BLaER1 treated with 17β-estradiol and CSF1 and Interleukin-3, amounts not matched to agents 10 nM and 100 nM (cell line): Measurements from ENCODE around the gene TIMM17B.

Experiments
- H3K27ac ChIP-seq, 11 experiments: shearing (Covaris generic); formaldehyde crosslinking; 2 replicates each; pipeline ENCODE4 v1.8.1; 2022
- H3K27me3 ChIP-seq, 11 experiments: shearing (Covaris generic); formaldehyde crosslinking; 2 replicates each; pipeline ENCODE4 v1.8.1; 2022
- H3K36me3 ChIP-seq, 11 experiments: shearing (Covaris generic); formaldehyde crosslinking; 2 replicates each; pipeline ENCODE4 v1.8.1; 2022
- H3K4me1 ChIP-seq, 10 experiments: shearing (Covaris generic); formaldehyde crosslinking; 2 replicates each; pipeline ENCODE4 v1.8.1; 2022
- H3K4me2 ChIP-seq, 11 experiments: shearing (Covaris generic); formaldehyde crosslinking; 2 replicates each; pipeline ENCODE4 v1.8.1; 2022
- H3K4me3 ChIP-seq, 10 experiments: shearing (Covaris generic); formaldehyde crosslinking; 2 replicates each; pipeline ENCODE4 v1.8.1; 2022
- H3K9ac ChIP-seq, 11 experiments: shearing (Covaris generic); formaldehyde crosslinking; 2 replicates each; pipeline ENCODE4 v1.8.1; 2022
- H3K9me3 ChIP-seq, 11 experiments: shearing (Covaris generic); formaldehyde crosslinking; replicated peaks in 1 of 11; 2 replicates each; pipeline ENCODE4 v1.8.1; 2022
- H4K20me1 ChIP-seq, 11 experiments: shearing (Covaris generic); formaldehyde crosslinking; 2 replicates each; pipeline ENCODE4 v1.8.1; 2022
- Cebpa-rat ChIP-seq, 11 experiments: shearing (Covaris generic); IDR thresholded peaks; 2 replicates each; pipeline ENCODE4 v1.8.1; 2022

TIMM17B gene

GRCh38 chrX:48937054-48937907 lies 39.7 kb upstream of the TIMM17B start:
- peak overlapping the region; percentile 52 to 80 (median 68); a peak in 21 of 22 replicates for H3K9ac ChIP-seq
- peak overlapping the region; percentile 14 to 92 (median 82) for H3K27ac ChIP-seq
- H3K9me3 ChIP-seq = peaks cover 0 to 9% (median 6%) of the 10 kb centered on the region in 11 experiments; a peak in 8 of 22 replicates
- peak overlapping the region; percentile 60 to 85 (median 73) for H3K4me2 ChIP-seq
- peaks cover 9 to 39% (median 26%) of the 10 kb centered on the region in 11 experiments for H3K36me3 ChIP-seq
- H3K27me3 ChIP-seq = peaks cover 21 to 72% (median 58%) of the 10 kb centered on the region in 11 experiments; a peak in 20 of 22 replicates
- TF ChIP-seq Cebpa-rat (IDR thresholded peaks at IDR 0.05) = peak in 4 of 11 experiments; percentile 21 to 72 (median 32); a peak in 5 of 22 replicates
- peaks cover 51 to 91% (median 66%) of the 10 kb centered on the region in 10 experiments for H3K4me1 ChIP-seq
- H3K4me3 ChIP-seq = peak overlapping the region in 6 of 10 experiments; percentile 7 to 55 (median 32); a peak in 9 of 20 replicates
- H4K20me1 ChIP-seq = peaks cover 0 to 76% (median 42%) of the 10 kb centered on the region in 11 experiments; a peak in 16 of 22 replicates

DNA sequence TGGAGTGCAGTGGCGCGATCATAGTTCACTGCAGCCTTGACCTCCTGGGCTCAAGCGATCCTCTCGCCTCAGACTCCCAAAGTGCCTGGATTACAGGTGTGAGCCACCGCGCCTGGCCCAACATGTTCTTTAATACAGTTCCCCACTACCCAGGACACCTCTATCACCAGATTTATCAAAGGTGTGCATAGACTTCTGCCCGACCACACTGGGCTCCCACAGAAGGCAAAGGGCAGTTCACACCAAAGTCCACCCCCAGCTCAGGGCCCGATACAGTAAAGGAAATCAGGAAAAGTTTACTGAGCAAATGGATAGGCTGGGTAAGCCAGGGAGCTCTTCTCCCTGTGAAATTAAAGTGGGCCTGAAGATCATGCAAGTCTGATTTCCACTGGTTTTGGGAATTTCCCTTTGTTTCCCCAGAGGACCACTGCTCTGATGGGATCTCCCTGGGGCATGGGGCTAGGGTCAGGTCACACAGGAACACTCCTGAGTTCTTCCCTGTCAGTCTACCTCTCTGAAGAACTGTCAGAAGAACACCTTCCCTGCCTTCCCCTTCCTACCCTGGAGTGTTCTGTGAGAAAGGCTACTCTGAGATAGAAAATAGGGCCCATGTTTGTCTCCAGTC lies 39.0 kb upstream of the TIMM17B start:
- H3K9me3 ChIP-seq = peaks cover 0 to 9% (median 6%) of the 10 kb centered on the region in 11 experiments; a peak in 8 of 22 replicates
- H3K36me3 ChIP-seq = peaks cover 9 to 40% (median 28%) of the 10 kb centered on the region in 11 experiments
- no peak for TF ChIP-seq Cebpa-rat (IDR thresholded peaks at IDR 0.05)
- H3K27ac ChIP-seq = peak overlapping the region; percentile 14 to 92 (median 82); a peak in 21 of 22 replicates
- H3K27me3 ChIP-seq = peaks cover 14 to 65% (median 52%) of the 10 kb centered on the region in 11 experiments; a peak in 20 of 22 replicates
- H3K4me3 ChIP-seq = peak overlapping the region in 2 of 10 experiments; percentile 33 to 42; a peak in 4 of 20 replicates
- H3K9ac ChIP-seq = peak overlapping the region; percentile 52 to 80 (median 68); a peak in 20 of 22 replicates
- H3K4me2 ChIP-seq = peak overlapping the region; percentile 60 to 85 (median 73)
- H3K4me1 ChIP-seq = peaks cover 51 to 84% (median 64%) of the 10 kb centered on the region in 10 experiments
- H4K20me1 ChIP-seq = peaks cover 0 to 69% (median 42%) of the 10 kb centered on the region in 11 experiments; a peak in 16 of 22 replicates

DNA sequence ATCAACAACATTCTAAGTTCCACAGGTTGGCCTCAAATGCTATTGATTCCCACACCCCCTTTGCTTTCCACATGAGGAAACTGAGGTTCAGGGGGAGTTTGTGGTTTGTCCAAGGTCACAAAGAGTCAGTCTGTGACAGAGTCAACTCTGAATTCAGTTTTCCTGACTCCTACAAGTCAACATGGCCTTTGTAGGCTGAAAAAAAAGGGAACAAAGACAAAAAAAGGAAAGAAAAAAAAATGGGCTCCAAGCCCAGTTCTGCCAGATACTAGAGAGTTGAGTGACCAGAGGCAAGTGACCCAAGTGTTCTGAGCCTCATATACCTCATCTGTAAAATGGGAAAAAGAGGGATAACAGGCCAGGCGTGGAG lies 37.7 kb upstream of the TIMM17B start:
- Histone ChIP-seq H3K36me3 (peaks cover 15 to 51% (median 31%) of the 10 kb centered on the region in 11 experiments), H3K9me3 (peaks cover 0 to 9% (median 6%) of the 10 kb centered on the region in 11 experiments; a peak in 8 of 22 replicates), H4K20me1 (peaks cover 0 to 57% (median 32%) of the 10 kb centered on the region in 11 experiments; a peak in 16 of 22 replicates), H3K9ac (peak overlapping the region in 3 of 11 experiments; percentile 14 to 57 (median 24); a peak in 5 of 22 replicates), H3K4me2 (peak overlapping the region in 5 of 11 experiments; percentile 13 to 85 (median 73); a peak in 10 of 22 replicates), H3K4me1 (peaks cover 44 to 72% (median 52%) of the 10 kb centered on the region in 10 experiments), H3K27me3 (peaks cover 8 to 53% (median 43%) of the 10 kb centered on the region in 11 experiments; a peak in 20 of 22 replicates), H3K27ac (peak overlapping the region in 6 of 11 experiments; percentile 5 to 92 (median 90); a peak in 9 of 22 replicates), H3K4me3 (no peak overlapping the region)
- TF ChIP-seq Cebpa-rat (IDR thresholded peaks at IDR 0.05) = no peak

DNA sequence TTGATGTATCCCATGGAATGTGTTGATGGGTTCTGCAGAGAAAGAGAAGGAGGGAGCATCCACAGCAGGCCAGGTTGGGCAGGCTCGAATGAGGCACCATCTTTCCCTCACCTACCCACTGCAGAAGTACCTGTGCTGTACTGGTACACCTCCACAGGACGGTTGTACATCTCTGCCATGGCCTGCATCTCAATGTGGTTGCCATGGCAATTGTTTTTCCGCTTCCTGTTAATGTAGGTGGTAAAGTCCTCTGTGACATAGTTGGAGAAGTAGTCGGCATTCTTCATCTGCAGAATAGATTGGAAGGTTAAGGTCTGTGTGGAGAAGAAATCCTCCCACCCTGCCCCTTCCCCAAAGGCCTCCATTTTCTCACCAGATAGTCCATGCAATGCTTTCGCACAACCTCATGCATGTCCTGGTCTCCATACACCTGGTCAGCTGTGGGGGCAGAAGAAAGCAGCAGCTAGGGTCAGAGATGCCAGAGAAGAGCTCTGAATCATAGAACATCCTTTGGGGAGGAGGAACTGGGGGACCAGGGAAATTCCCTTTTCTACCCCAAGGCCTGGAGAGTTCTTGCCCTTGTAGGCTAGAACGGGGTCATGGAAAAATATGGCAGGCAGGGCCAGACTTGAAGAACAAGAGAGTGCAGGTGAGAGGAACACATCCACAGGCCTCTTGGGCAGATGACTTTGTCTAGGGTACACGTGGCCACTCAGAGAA lies 37.2 kb upstream of the TIMM17B start:
- H3K27me3 ChIP-seq = peaks cover 8 to 47% (median 37%) of the 10 kb centered on the region in 11 experiments; a peak in 20 of 22 replicates
- H3K27ac ChIP-seq = peak overlapping the region in 6 of 11 experiments; percentile 5 to 92 (median 90); a peak in 9 of 22 replicates
- H3K9ac ChIP-seq = peak overlapping the region in 3 of 11 experiments; percentile 14 to 57 (median 24); a peak in 5 of 22 replicates
- peaks cover 39 to 67% (median 47%) of the 10 kb centered on the region in 10 experiments for H3K4me1 ChIP-seq
- TF ChIP-seq Cebpa-rat (IDR thresholded peaks at IDR 0.05) = no peak
- H3K9me3 ChIP-seq = peaks cover 0 to 9% (median 6%) of the 10 kb centered on the region in 11 experiments; a peak in 8 of 22 replicates
- no peak overlapping the region for H3K4me3 ChIP-seq
- peaks cover 0 to 51% (median 27%) of the 10 kb centered on the region in 11 experiments; a peak in 16 of 22 replicates for H4K20me1 ChIP-seq
- H3K4me2 ChIP-seq = peak overlapping the region in 5 of 11 experiments; percentile 13 to 85 (median 73); a peak in 10 of 22 replicates
- H3K36me3 ChIP-seq = peaks cover 15 to 57% (median 34%) of the 10 kb centered on the region in 11 experiments

DNA sequence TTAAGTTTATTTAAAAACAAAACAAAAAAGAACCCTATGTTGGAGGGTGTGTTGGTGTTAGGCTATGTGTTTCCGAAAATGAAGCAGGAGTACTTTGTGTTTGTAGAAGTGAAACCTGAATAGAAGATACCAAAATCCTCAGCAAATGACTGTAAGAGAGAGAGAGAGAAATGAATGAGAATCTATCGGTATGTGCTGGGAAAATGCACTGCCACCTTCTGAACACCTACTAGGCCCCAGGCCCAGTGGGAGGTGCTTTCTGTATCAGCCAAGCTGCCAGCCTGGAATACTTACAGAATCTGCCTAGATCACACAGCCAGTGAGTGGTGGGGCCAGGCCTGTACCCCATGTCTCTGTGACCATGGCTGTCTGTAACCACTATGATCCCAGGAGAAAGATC lies 36.2 kb upstream of the TIMM17B start:
- H3K4me1 ChIP-seq = peaks cover 29 to 57% (median 37%) of the 10 kb centered on the region in 10 experiments
- peak overlapping the region in 3 of 11 experiments; percentile 12 to 26 (median 14); a peak in 2 of 22 replicates for H3K27ac ChIP-seq
- peaks cover 5 to 37% (median 28%) of the 10 kb centered on the region in 11 experiments; a peak in 20 of 22 replicates for H3K27me3 ChIP-seq
- no peak overlapping the region for H3K9ac ChIP-seq
- no peak for TF ChIP-seq Cebpa-rat (IDR thresholded peaks at IDR 0.05)
- peak overlapping the region in 3 of 11 experiments; percentile 73 to 85 (median 73); a peak in 5 of 22 replicates for H3K4me2 ChIP-seq
- peaks cover 0 to 9% (median 6%) of the 10 kb centered on the region in 11 experiments; a peak in 8 of 22 replicates for H3K9me3 ChIP-seq
- peaks cover 15 to 62% (median 34%) of the 10 kb centered on the region in 11 experiments for H3K36me3 ChIP-seq
- H3K4me3 ChIP-seq = no peak overlapping the region
- peaks cover 0 to 41% (median 17%) of the 10 kb centered on the region in 11 experiments; a peak in 16 of 22 replicates for H4K20me1 ChIP-seq

DNA sequence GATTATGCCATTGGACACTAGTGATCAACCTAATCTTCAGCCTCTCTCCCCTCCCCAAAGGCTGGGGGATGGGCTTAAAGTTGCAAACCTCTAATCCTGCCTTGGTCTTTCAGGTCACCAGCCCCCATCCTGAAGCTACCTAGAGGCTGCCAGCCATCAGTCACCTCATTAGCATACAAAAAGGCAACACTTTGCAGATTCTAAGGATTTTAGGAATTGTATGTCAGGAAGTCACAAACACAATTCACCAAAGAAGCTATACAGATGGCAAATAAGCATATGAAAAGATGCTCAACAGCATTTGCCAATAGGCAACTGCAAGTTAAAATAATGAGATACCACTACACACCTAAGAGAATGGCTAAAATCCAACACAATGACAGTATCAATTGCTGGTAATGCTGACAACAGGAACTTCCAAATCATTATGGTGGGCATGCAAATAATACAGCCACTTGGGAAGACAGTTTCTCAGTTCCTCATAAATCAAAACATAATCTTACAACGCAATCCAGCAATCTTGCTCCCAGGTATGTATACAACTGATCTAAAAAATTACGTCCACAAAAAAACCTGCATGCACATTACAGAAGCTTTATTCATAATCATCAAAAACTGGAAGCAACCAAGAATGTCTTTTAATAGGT lies 30.3 kb upstream of the TIMM17B start:
- peaks cover 0 to 18% (median 5%) of the 10 kb centered on the region in 10 experiments; a peak in 6 of 20 replicates for H3K4me1 ChIP-seq
- no peak overlapping the region for H3K27ac ChIP-seq
- no peak for TF ChIP-seq Cebpa-rat (IDR thresholded peaks at IDR 0.05)
- peaks cover 10 to 46% (median 39%) of the 10 kb centered on the region in 11 experiments; a peak in 21 of 22 replicates for H3K27me3 ChIP-seq
- peaks cover 0 to 27% (median 7%) of the 10 kb centered on the region in 11 experiments; a peak in 12 of 22 replicates for H4K20me1 ChIP-seq
- peaks cover 0 to 6% (median 3%) of the 10 kb centered on the region in 11 experiments; a peak in 8 of 22 replicates for H3K9me3 ChIP-seq
- H3K4me2 ChIP-seq = peak overlapping the region in 3 of 11 experiments; percentile 11 to 40 (median 20); a peak in 6 of 22 replicates
- peaks cover 24 to 79% (median 42%) of the 10 kb centered on the region in 11 experiments for H3K36me3 ChIP-seq
- no peak overlapping the region for H3K9ac ChIP-seq
- H3K4me3 ChIP-seq = no peak overlapping the region

DNA sequence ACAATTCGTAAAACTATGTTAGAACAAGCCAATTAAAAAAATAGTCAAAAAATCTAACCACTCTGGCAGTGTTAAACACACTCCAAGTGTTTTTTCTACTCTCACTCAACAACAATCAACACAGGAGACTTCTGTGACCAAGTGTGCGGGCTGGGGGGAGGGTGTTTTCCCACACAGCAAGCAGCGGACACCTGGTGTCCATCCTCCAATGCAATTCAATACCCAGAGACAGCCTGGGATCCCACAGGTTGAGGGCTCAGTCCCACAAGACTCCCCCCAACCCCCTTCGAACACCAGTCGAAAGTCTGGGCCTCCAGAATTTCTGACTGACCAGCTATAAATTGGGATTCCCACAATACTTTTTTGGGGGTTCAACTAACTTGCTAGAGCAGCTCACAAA lies 29.6 kb upstream of the TIMM17B start:
- no peak for TF ChIP-seq Cebpa-rat (IDR thresholded peaks at IDR 0.05)
- Histone ChIP-seq H3K4me1 (peaks cover 0 to 18% (median 5%) of the 10 kb centered on the region in 10 experiments; a peak in 7 of 20 replicates), H3K4me2 (no peak overlapping the region; a peak in 2 of 22 replicates), H3K27ac (no peak overlapping the region), H4K20me1 (peaks cover 0 to 31% (median 10%) of the 10 kb centered on the region in 11 experiments; a peak in 14 of 22 replicates), H3K9me3 (no peaks in the 10 kb centered on the region), H3K36me3 (peaks cover 24 to 79% (median 43%) of the 10 kb centered on the region in 11 experiments), H3K27me3 (peaks cover 17 to 53% (median 47%) of the 10 kb centered on the region in 11 experiments; a peak in 21 of 22 replicates), H3K9ac (no peak overlapping the region), H3K4me3 (no peak overlapping the region)
